ENCODE measurements around the gene INAFM2.
A peak's percentile ranks its signal among the peaks of the same experiment; 100 is the strongest.

The INAFM2 gene

GRCh38 chr15:40307421-40308211 lies 15.9 kb upstream of the INAFM2 start, which contains the start of gene PLCB2:
PLCB2 (minus strand) TSS chr15:40307935; CDS start chr15:40307672, 263 bp downstream.
- peak; percentile 57 for DNase-seq

- DNase-seq: no peak
Observed at GRCh38 chr15:40309344-40309862, 14.1 kb upstream of the INAFM2 start.

- DNase-seq: peak; percentile 39
Observed at GRCh38 chr15:40310001-40310959, 13.2 kb upstream of the INAFM2 start.

GRCh38 chr15:40310993-40311392 lies 12.5 kb upstream of the INAFM2 start:
- DNase-seq: no peak

GRCh38 chr15:40312370-40313158 lies 10.9 kb upstream of the INAFM2 start:
- DNase-seq: no peak

- peak; percentile 19 for DNase-seq
Observed at GRCh38 chr15:40313531-40314398, 9.7 kb upstream of the INAFM2 start.

- DNase-seq: no peak
Observed at GRCh38 chr15:40314723-40315276, 8.7 kb upstream of the INAFM2 start.

GRCh38 chr15:40316931-40317330 lies 6.6 kb upstream of the INAFM2 start:
- no peak for DNase-seq

GRCh38 chr15:40317580-40317979 lies 5.9 kb upstream of the INAFM2 start:
- no peak for DNase-seq

GRCh38 chr15:40320409-40320808 lies 3.1 kb upstream of the INAFM2 start:
- DNase-seq: no peak

- peak; percentile 23 for DNase-seq
Observed at GRCh38 chr15:40320931-40321371, 2.5 kb upstream of the INAFM2 start.

GRCh38 chr15:40322531-40323238 lies 807 bp upstream of the INAFM2 start:
- no peak for DNase-seq

- DNase-seq: peak; percentile 25
Observed at GRCh38 chr15:40323953-40324937, 753 bp downstream of the INAFM2 start.

- no peak for DNase-seq
Observed at GRCh38 chr15:40325188-40325587, 1.7 kb downstream of the INAFM2 start.

- DNase-seq: no peak
Observed at GRCh38 chr15:40325700-40326099, 2.2 kb downstream of the INAFM2 start.

- no peak for DNase-seq
Observed at GRCh38 chr15:40327457-40327856, 4.0 kb downstream of the INAFM2 start.

GRCh38 chr15:40328176-40328575 lies 4.7 kb downstream of the INAFM2 start:
- no peak for DNase-seq

GRCh38 chr15:40328751-40329150 lies 5.3 kb downstream of the INAFM2 start:
- DNase-seq: no peak

GRCh38 chr15:40329804-40330203 lies 6.3 kb downstream of the INAFM2 start:
- DNase-seq: no peak
